ENCODE data around the gene DDX5. TPM values are rescaled to one million over a fixed set of nuclear protein-coding genes. Genes with fewer than 3 reads are reported as not detected.

DDX5 gene
- total and polyA plus RNA-seq, 2 donors (not counting 1 experiment from before 2014, with no cell fraction given) = 1,560 to 2,167 TPM

- TF ChIP-seq EZH2 (IDR thresholded peaks at IDR 0.05; ENCODE audit: borderline replicate concordance, insufficient read depth, low read depth, low read length, poor library complexity, severe bottlenecking) = no peak
- TF ChIP-seq, protein P1, sequence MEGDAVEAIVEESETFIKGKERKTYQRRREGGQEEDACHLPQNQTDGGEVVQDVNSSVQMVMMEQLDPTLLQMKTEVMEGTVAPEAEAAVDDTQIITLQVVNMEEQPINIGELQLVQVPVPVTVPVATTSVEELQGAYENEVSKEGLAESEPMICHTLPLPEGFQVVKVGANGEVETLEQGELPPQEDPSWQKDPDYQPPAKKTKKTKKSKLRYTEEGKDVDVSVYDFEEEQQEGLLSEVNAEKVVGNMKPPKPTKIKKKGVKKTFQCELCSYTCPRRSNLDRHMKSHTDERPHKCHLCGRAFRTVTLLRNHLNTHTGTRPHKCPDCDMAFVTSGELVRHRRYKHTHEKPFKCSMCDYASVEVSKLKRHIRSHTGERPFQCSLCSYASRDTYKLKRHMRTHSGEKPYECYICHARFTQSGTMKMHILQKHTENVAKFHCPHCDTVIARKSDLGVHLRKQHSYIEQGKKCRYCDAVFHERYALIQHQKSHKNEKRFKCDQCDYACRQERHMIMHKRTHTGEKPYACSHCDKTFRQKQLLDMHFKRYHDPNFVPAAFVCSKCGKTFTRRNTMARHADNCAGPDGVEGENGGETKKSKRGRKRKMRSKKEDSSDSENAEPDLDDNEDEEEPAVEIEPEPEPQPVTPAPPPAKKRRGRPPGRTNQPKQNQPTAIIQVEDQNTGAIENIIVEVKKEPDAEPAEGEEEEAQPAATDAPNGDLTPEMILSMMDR (IDR thresholded peaks at IDR 0.05) = no peak
- Histone ChIP-seq H3K27ac (ENCODE audit: low read length in 2 of 2) (no peak overlapping the region), H3K79me2 (ENCODE audit: control insufficient read depth, insufficient read depth, low read length) (no peaks in the 10 kb centered on the region), H4K20me1 (ENCODE audit: control insufficient read depth, insufficient read depth, low read length, poor library complexity, severe bottlenecking) (no peaks in the 10 kb centered on the region), H3K4me2 (replicated peaks; ENCODE audit: low read depth, low read length, poor library complexity, severe bottlenecking) (no peak overlapping the region), H3K9me3 (ENCODE audit: control extremely low read depth in 1 of 3, control insufficient read depth in 2 of 3, insufficient read depth in 1 of 3, low read length in 2 of 3) (no peaks in the 10 kb centered on the region), H3K27me3 (replicated peaks in 1 of 4; ENCODE audit: control extremely low read depth in 1 of 4, control insufficient read depth in 3 of 4, insufficient read depth in 4 of 4, low read length in 3 of 4) (no peaks in the 10 kb centered on the region), H3K36me3 (replicated peaks in 1 of 2; ENCODE audit: control extremely low read depth in 1 of 2, control insufficient read depth in 1 of 2, extremely low read depth in 1 of 2, insufficient read depth in 2 of 2, low read length in 1 of 2) (peaks cover 9 to 91% of the 10 kb centered on the region in 2 experiments), H3K4me1 (ENCODE audit: control insufficient read depth in 2 of 2, insufficient read depth in 2 of 2, low read length in 2 of 2) (no peaks in the 10 kb centered on the region), H2AFZ (ENCODE audit: insufficient read depth, low read depth, low read length, poor library complexity, severe bottlenecking) (no peak overlapping the region), H3K4me3 (ENCODE audit: control extremely low read depth in 1 of 5, extremely low read depth in 1 of 5, insufficient read depth in 1 of 5, low read depth in 2 of 5, low read length in 4 of 5) (no peak overlapping the region), H3K9ac (ENCODE audit: low read length) (no peak overlapping the region)
- Mint-ChIP-seq H3K27me3 (no peaks in the 10 kb centered on the region), H3K27ac (no peak overlapping the region), H3K4me3 (no peak overlapping the region), H3K4me1 (no peaks in the 10 kb centered on the region), H3K9me3 (ENCODE audit: insufficient read depth) (no peaks in the 10 kb centered on the region)
- ATAC-seq (ENCODE audit: low read depth) (no peak), DNase-seq (no peak)
- POLR2A ChIA-PET = no interaction called here
- intact Hi-C loops (cut with micrococcal nuclease) = no loop called here
- CTCF ChIA-PET = interaction anchor here (1.1 to 3.3 kb wide), 2 partner anchors 115 to 218 kb away, joined by 3 to 15 read pairs; no protein-coding TSS in a partner anchor
- WGBS (ENCODE audit: insufficient coverage) = 90% methylated on average over 2 of the region's 6 CpGs
Observed at GRCh38 chr17:64535357-64535756, 29.3 kb upstream of the DDX5 start.

GRCh38 chr17:64534187-64534586, 28.1 kb upstream of the DDX5 start:
- no peaks in the 10 kb centered on the region for H3K9me3 ChIP-seq (ENCODE audit: control extremely low read depth in 1 of 3, control insufficient read depth in 2 of 3, insufficient read depth in 1 of 3, low read length in 2 of 3)
- H3K4me1 ChIP-seq (ENCODE audit: control insufficient read depth in 2 of 2, insufficient read depth in 2 of 2, low read length in 2 of 2) = no peaks in the 10 kb centered on the region
- Mint-ChIP-seq H3K4me1 (no peaks in the 10 kb centered on the region), H3K9me3 (ENCODE audit: insufficient read depth) (no peaks in the 10 kb centered on the region), H3K4me3 (no peak overlapping the region), H3K27ac (peak overlapping the region; percentile 24), H3K27me3 (no peaks in the 10 kb centered on the region)
- no peak overlapping the region for H3K27ac ChIP-seq (ENCODE audit: low read length in 2 of 2)
- no peak overlapping the region for H3K4me2 ChIP-seq (replicated peaks; ENCODE audit: low read depth, low read length, poor library complexity, severe bottlenecking)
- H3K9ac ChIP-seq (ENCODE audit: low read length) = no peak overlapping the region
- H3K79me2 ChIP-seq (ENCODE audit: control insufficient read depth, insufficient read depth, low read length) = no peaks in the 10 kb centered on the region
- H3K4me3 ChIP-seq (ENCODE audit: control extremely low read depth in 1 of 5, extremely low read depth in 1 of 5, insufficient read depth in 1 of 5, low read depth in 2 of 5, low read length in 4 of 5) = no peak overlapping the region
- H2AFZ ChIP-seq (ENCODE audit: insufficient read depth, low read depth, low read length, poor library complexity, severe bottlenecking) = no peak overlapping the region
- no peaks in the 10 kb centered on the region for H3K27me3 ChIP-seq (replicated peaks in 1 of 4; ENCODE audit: control extremely low read depth in 1 of 4, control insufficient read depth in 3 of 4, insufficient read depth in 4 of 4, low read length in 3 of 4)
- ChIA-PET CTCF (interaction anchor here (0.6 to 3.3 kb wide), 9 partner anchors 9 to 254 kb away, joined by 3 to 15 read pairs (median 4); partner anchors contain the start of genes CEP95 and DDX5), POLR2A (interaction anchor here (0.6 kb wide), 1 partner anchor 606 kb away, joined by 4 read pairs; no protein-coding TSS in a partner anchor)
- TF ChIP-seq, protein P1 (IDR thresholded peaks at IDR 0.05) = no peak
- no peak for TF ChIP-seq EZH2 (IDR thresholded peaks at IDR 0.05; ENCODE audit: borderline replicate concordance, insufficient read depth, low read depth, low read length, poor library complexity, severe bottlenecking)
- DNase-seq = no peak
- peaks cover 8 to 94% of the 10 kb centered on the region in 2 experiments for H3K36me3 ChIP-seq (replicated peaks in 1 of 2; ENCODE audit: control extremely low read depth in 1 of 2, control insufficient read depth in 1 of 2, extremely low read depth in 1 of 2, insufficient read depth in 2 of 2, low read length in 1 of 2)
- no peaks in the 10 kb centered on the region for H4K20me1 ChIP-seq (ENCODE audit: control insufficient read depth, insufficient read depth, low read length, poor library complexity, severe bottlenecking)
- WGBS (ENCODE audit: insufficient coverage) = no CpG with 5 or more reads among the region's 3 CpGs
- intact Hi-C loops (cut with micrococcal nuclease) = no loop called here
- no peak for ATAC-seq (ENCODE audit: low read depth)
